HepG2 (cell line): ENCODE measurements around the gene SYNE3. TPM values are rescaled to one million over a fixed set of nuclear protein-coding genes. Genes with fewer than 3 reads are reported as not detected.

Experiments
- ATAC-seq: fragments of 200-7000 bp; cut with Tn5 transposase; 3 replicates; pipeline ENCODE4 v1.9.1; 2020; ENCODE audit warnings: mild to moderate bottlenecking, moderate library complexity
- BruUV-seq: library from RNA; stranded (reverse); fragments of 400-500 nt; replicated peaks from 2 replicates; lab custom pipeline; 2021; lab: Mats Ljungman, UMichigan
- CTCF ChIA-PET: fragments of 300-600 bp; formaldehyde crosslinking; extraction: SDS; loops from one replicate; lab custom pipeline; 2021; ENCODE audit warnings: low total read pairs, inconsistent platforms, low intra/inter-chr PET ratio; lab: Yijun Ruan, JAX
- POLR2A ChIA-PET: fragments of 350-600 bp; sonication (Branson Sonifier 250); formaldehyde crosslinking; loops from one replicate; lab custom pipeline; 2020; ENCODE audit warnings: antibody characterized with exemption, inconsistent platforms; lab: Yijun Ruan, JAX
- DNase-seq: peaks from one replicate; pipeline ENCODE4 v3.0.0-alpha.2; 2015; ENCODE audit warnings: low spot score
- FAIRE-seq: peaks from 3 replicates; lab custom pipeline; 2011; peaks lifted over from hg19 to GRCh38; lab: Jason Lieb, UNC
- H2AFZ ChIP-seq: one replicate; pipeline ENCODE4 v1.6.1; 2011; ENCODE audit warnings: low read length, inconsistent platforms
- H3K27ac ChIP-seq: fragments of 300-600 bp; 3 replicates; pipeline ENCODE4 v1.8.0; 2011; ENCODE audit warnings: mixed run types, mild to moderate bottlenecking, mixed read lengths, low read length, inconsistent platforms; ENCODE audit not compliant: insufficient read depth; ENCODE audit errors: extremely low read length
- H3K27me3 ChIP-seq, 2 experiments: fragments of 200-600 bp in 1 of 2; 2 replicates in 1 of 2; 3 replicates in 1 of 2; pipeline versions ENCODE4 v1.6.0 to v1.8.0; 2011; ENCODE audit warnings: low read length in 2 of 2, mild to moderate bottlenecking in 2 of 2, moderate library complexity in 2 of 2, inconsistent platforms in 1 of 2; ENCODE audit not compliant: insufficient read depth in 2 of 2, control insufficient read depth in 1 of 2
- H3K36me3 ChIP-seq, 2 experiments: fragments of 200-600 bp in 1 of 2; replicated peaks in 1 of 2; 2 replicates in 1 of 2; 3 replicates in 1 of 2; pipeline versions ENCODE4 v1.5.1 to v1.8.0; 2011; ENCODE audit warnings: low read length in 2 of 2, inconsistent platforms in 1 of 2; ENCODE audit not compliant: insufficient read depth in 2 of 2, control insufficient read depth in 1 of 2
- H3K4me1 ChIP-seq: 2 replicates; pipeline ENCODE4 v1.5.1; 2012; ENCODE audit warnings: low read length, inconsistent platforms; ENCODE audit not compliant: insufficient read depth
- H3K4me2 ChIP-seq: 2 replicates; pipeline ENCODE4 v1.6.0; 2011; ENCODE audit warnings: low read depth, low read length, inconsistent platforms
- H3K4me3 ChIP-seq, 3 experiments: fragments of 200-600 bp in 1 of 3; sonication (generic), shearing (Covaris generic) in 1 of 3; replicated peaks in 1 of 3; 2 replicates each; pipeline ENCODE4 v1.5.1; 2011 to 2016; ENCODE audit warnings: low read length in 3 of 3, inconsistent platforms in 2 of 3, low read depth in 2 of 3, mild to moderate bottlenecking in 2 of 3, control low read depth in 1 of 3, mixed read lengths in 1 of 3; ENCODE audit not compliant: insufficient read depth in 1 of 3
- H3K79me2 ChIP-seq: one replicate; pipeline ENCODE4 v1.6.1; 2011; ENCODE audit warnings: low read length, inconsistent platforms; ENCODE audit not compliant: insufficient read depth
- H3K9ac ChIP-seq: 2 replicates; pipeline ENCODE4 v1.6.0; 2011; ENCODE audit warnings: mild to moderate bottlenecking, low read depth, low read length, inconsistent platforms; ENCODE audit not compliant: insufficient read depth
- H3K9me3 ChIP-seq: 2 replicates; pipeline ENCODE4 v1.5.1; 2012; ENCODE audit warnings: mild to moderate bottlenecking, low read length
- H4K20me1 ChIP-seq: 2 replicates; pipeline ENCODE4 v1.6.0; 2011; ENCODE audit warnings: inconsistent platforms, mild to moderate bottlenecking, low read length, moderate library complexity; ENCODE audit not compliant: insufficient read depth
- AGO1 ChIP-seq: fragments of 200-400 bp; formaldehyde crosslinking; IDR thresholded peaks from 2 replicates; pipeline ENCODE4 v1.6.1; 2017; ENCODE audit warnings: mild to moderate bottlenecking, low read depth, low read length, moderate library complexity; ENCODE audit not compliant: poor library complexity, severe bottlenecking
- CTCF ChIP-seq: sonication (generic); formaldehyde crosslinking; IDR thresholded peaks from 2 replicates; pipeline ENCODE4 v1.5.0; 2020; ENCODE audit warnings: mild to moderate bottlenecking, missing genetic modification reagents, moderate library complexity
- ELF1 ChIP-seq: sonication (generic); formaldehyde crosslinking; IDR thresholded peaks from 2 replicates; pipeline ENCODE4 v1.4.0; 2020; ENCODE audit warnings: missing genetic modification reagents
- KAT8 ChIP-seq: IDR thresholded peaks from 2 replicates; pipeline ENCODE4 v1.6.1; 2016; ENCODE audit warnings: missing genetic modification reagents, missing compliant biosample characterization
- MTA1 ChIP-seq: sonication (generic); formaldehyde crosslinking; IDR thresholded peaks from 2 replicates; pipeline ENCODE4 v1.4.0; 2020; ENCODE audit warnings: missing genetic modification reagents, mild to moderate bottlenecking, borderline replicate concordance
- NFIB ChIP-seq: sonication (generic); formaldehyde crosslinking; IDR thresholded peaks from 2 replicates; pipeline ENCODE4 v1.9.0; 2021; ENCODE audit warnings: missing genetic modification reagents, mild to moderate bottlenecking, borderline replicate concordance
- NR2C2 ChIP-seq: sonication (generic); formaldehyde crosslinking; IDR thresholded peaks from 2 replicates; pipeline ENCODE4 v1.4.0; 2020; ENCODE audit warnings: missing genetic modification reagents, mild to moderate bottlenecking, moderate library complexity, borderline replicate concordance
- PAF1 ChIP-seq: IDR thresholded peaks from 2 replicates; pipeline ENCODE4 v1.6.1; 2016; ENCODE audit warnings: missing genetic modification reagents, missing compliant biosample characterization
- RXRA ChIP-seq: sonication (generic); formaldehyde crosslinking; IDR thresholded peaks from 2 replicates; pipeline ENCODE4 v1.5.1; 2020; ENCODE audit warnings: missing genetic modification reagents
- SOX6 ChIP-seq, 2 experiments: fragments of 450-650 bp in 1 of 2; sonication (generic) in 1 of 2; formaldehyde crosslinking in 1 of 2; IDR thresholded peaks; 2 replicates each; pipeline versions ENCODE4 v1.4.0 to v1.6.1; 2017 to 2020; ENCODE audit warnings: antibody characterized with exemption in 1 of 2, mild to moderate bottlenecking in 1 of 2, missing genetic modification reagents in 1 of 2
- SRY ChIP-seq: sonication (generic); formaldehyde crosslinking; IDR thresholded peaks from 2 replicates; pipeline ENCODE4 v1.8.0; 2022; ENCODE audit warnings: mild to moderate bottlenecking, missing genetic modification reagents
- TFDP2 ChIP-seq: sonication (generic); formaldehyde crosslinking; IDR thresholded peaks from 2 replicates; pipeline ENCODE4 v1.4.0; 2020; ENCODE audit warnings: missing genetic modification reagents
- TFE3 ChIP-seq: IDR thresholded peaks from 2 replicates; pipeline ENCODE4 v1.6.1; 2016
- ZNF225 ChIP-seq: sonication (generic); formaldehyde crosslinking; IDR thresholded peaks from 2 replicates; pipeline ENCODE4 v1.4.0; 2020; ENCODE audit warnings: mild to moderate bottlenecking, missing genetic modification reagents
- ZNF362 ChIP-seq: sonication (generic); formaldehyde crosslinking; IDR thresholded peaks from 2 replicates; pipeline ENCODE4 v1.4.0; 2020; ENCODE audit warnings: missing genetic modification reagents, mild to moderate bottlenecking, borderline replicate concordance
- ZNF619 ChIP-seq: sonication (generic); formaldehyde crosslinking; IDR thresholded peaks from 2 replicates; pipeline ENCODE4 v1.4.0; 2020; ENCODE audit warnings: mild to moderate bottlenecking, missing genetic modification reagents
- ZNF660 ChIP-seq: sonication (generic); formaldehyde crosslinking; IDR thresholded peaks from 2 replicates; pipeline ENCODE4 v1.5.1; 2020; ENCODE audit warnings: mild to moderate bottlenecking, low read depth, missing genetic modification reagents, borderline replicate concordance
- WGBS: methylation state at CpG from one replicate; pipeline ENCODE4 v1.1.6; 2017; ENCODE audit warnings: low lambda C conversion rate; 5-methylcytosine and 5-hydroxymethylcytosine counted together
- in situ Hi-C: cut with HindIII; loops from 2 replicates; pipeline ENCODE4 v1.10.0; 2017; ENCODE audit warnings: low pct_unique_long_range_greater_than_20kb; ENCODE audit not compliant: extremely low pct_ligation_motif_present
- intact Hi-C: fragments of 100-400 bp; cut with micrococcal nuclease; formaldehyde crosslinking; loops from one replicate; pipeline ENCODE4 v1.10.0; 2022; ENCODE audit not compliant: unreplicated experiment
- polyA plus RNA-seq, 8 experiments: library from polyadenylated mRNA; depleted of rRNA in 3 of 8; stranded (reverse) in 7 of 8; unstranded in 1 of 8; fragments of >200 nt; fragmentation: Illumina TruSeq in 4 of 8; extraction: Trizol in 4 of 8; gene quantifications; 2 replicates each; pipeline versions ENCODE4 v1.2.1 to v1.2.3, GENCODE V29; 2011 to 2016; ENCODE audit warnings: low read depth in 4 of 8, missing spikeins in 1 of 8, mixed read lengths in 1 of 8; ENCODE audit not compliant: insufficient read depth in 1 of 8
- total RNA-seq, 5 experiments: library from RNA; depleted of rRNA; stranded (reverse); fragments of >200 nt; fragmentation: Illumina TruSeq; extraction: Trizol; gene quantifications; 2 replicates each; pipeline ENCODE4 v1.2.3, GENCODE V29; 2016; ENCODE audit warnings: low read depth in 1 of 5

SYNE3 gene
- total and polyA plus RNA-seq, 2 of the 13 experiments (the other 11 are each of a cell fraction or from before 2014, with no cell fraction given), result 7.8 to 8.0 TPM

GRCh38 chr14:95513291-95513690 is 3.2 kb downstream of the SYNE3 start:
- Histone ChIP-seq H3K4me1 (peaks cover 45% of the 10 kb centered on the region), H3K79me2 (peaks cover 33% of the 10 kb centered on the region), H3K36me3 (0 out of 5 replicates have a peak, but pooled peaks cover 0 to 8% of the 10 kb centered on the region in 2 experiments), H3K9me3 (no peaks in the 10 kb centered on the region), H3K27ac (no peak overlapping the region)
- intact Hi-C loops, result no loop called here
- 95% methylated on average over 6 of the region's 6 CpGs for WGBS
- DNase-seq (no peak), FAIRE-seq (no peak)
- CTCF ChIA-PET, result no interaction called here
- TF ChIP-seq ZNF660 (no peak), KAT8 (CRISPR knock-in tag) (no peak), RXRA (no peak), AGO1 (no peak), SOX6 (IDR thresholded peaks at IDR 0.05) (no peak), SOX6 (CRISPR knock-in tag; IDR thresholded peaks at IDR 0.05) (no peak), TFDP2 (CRISPR knock-in tag) (no peak), TFE3 (no peak), ZNF619 (CRISPR knock-in tag) (no peak), CTCF (no peak), ZNF362 (CRISPR knock-in tag) (no peak), NFIB (CRISPR knock-in tag) (no peak), PAF1 (CRISPR knock-in tag) (no peak), MTA1 (CRISPR knock-in tag) (no peak), NR2C2 (no peak), ELF1 (no peak), SRY (no peak), ZNF225 (CRISPR knock-in tag) (no peak)
- TF ChIP-seq, all 625 proteins: peak for 0
- H2AFZ ChIP-seq, result no peak overlapping the region
- no peaks in the 10 kb centered on the region; a peak in 1 of 5 replicates for H3K27me3 ChIP-seq
- no peak for ATAC-seq
- no peak overlapping the region for H3K4me2 ChIP-seq
- no peak overlapping the region for H3K4me3 ChIP-seq
- H3K9ac ChIP-seq, result no peak overlapping the region
- no TSS peak for BruUV-seq
- POLR2A ChIA-PET, result interaction anchor here (1.4 kb wide), 1 partner anchor 10 kb away, joined by 4 read pairs; no protein-coding TSS in a partner anchor
- in situ Hi-C loops, result no loop called here
- H4K20me1 ChIP-seq, result no peaks in the 10 kb centered on the region
